GM19239 (cell line): ENCODE data around the gene PPP6C.
"Not testable (repeated sequence)": the region's sequence is repeated elsewhere in the genome, so short reads cannot be mapped to it uniquely, and the experiment has no call there.

ENCODE experiments used
- DNase-seq: peaks from one replicate; pipeline ENCODE4 v3.0.0; 2011; ENCODE audit warnings: low spot score; ENCODE audit not compliant: insufficient read length
- FAIRE-seq: peaks from 2 replicates; lab custom pipeline; 2011; peaks lifted over from hg19 to GRCh38; lab: Jason Lieb, UNC

PPP6C gene

DNA sequence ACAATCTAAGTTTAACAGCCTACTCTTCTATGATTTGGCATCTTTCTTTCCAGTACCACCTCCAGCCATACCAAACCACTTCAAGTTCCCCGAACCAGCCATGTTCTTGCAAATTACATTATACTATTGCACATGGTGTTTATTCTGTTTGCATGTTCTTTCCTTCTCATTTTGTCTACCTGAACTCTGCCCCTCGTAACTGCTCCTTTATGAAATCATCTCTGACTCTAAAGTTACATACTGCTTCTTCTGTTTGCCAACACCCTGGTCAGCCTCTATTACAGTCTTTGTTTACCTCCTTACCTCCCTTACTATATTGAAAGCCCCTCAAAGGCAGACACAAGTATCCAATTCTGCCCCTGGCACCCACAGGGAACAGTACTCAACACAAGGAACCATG, 6.0 kb downstream of the PPP6C start:
- FAIRE-seq (no peak), DNase-seq (no peak)

DNA sequence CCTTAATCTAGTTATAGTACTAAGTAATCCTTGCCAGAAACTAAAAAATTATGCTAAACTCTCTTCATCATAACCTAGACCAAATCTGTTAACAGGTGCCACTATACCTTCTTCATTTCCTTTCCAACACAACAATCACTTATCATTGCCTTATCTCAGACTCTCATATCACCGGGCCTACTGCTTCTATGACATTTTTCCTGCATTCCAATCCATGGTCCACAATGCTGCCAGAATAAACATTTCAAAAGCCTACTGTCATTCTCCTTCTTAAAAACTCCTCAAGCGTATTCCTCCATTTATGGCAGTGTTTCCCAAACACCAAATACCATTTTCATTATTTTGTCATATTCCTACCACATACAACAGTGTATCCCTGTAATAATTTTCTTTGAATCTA, 6.5 kb downstream of the PPP6C start:
- FAIRE-seq (no peak), DNase-seq (no peak)

DNA sequence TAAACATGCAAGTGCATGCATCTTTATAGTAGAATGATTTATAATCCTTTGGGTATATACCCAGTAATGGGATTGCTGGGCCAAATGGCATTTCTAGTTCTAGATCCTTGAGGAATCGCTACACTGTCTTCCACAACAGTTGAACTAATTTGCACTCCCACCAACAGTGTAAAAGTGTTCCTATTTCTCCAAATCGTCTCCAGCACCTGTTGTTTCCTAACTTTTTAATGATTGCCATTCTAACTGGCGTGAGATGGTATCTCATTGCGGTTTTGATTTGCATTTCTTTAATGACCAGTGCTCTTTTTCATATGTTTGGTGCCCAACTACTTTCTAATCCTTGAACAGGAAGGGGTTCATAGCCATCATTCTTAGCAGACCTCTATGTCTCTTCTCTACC, 7.8 kb downstream of the PPP6C start:
- FAIRE-seq, DNase-seq: not testable (repeated sequence)

DNA sequence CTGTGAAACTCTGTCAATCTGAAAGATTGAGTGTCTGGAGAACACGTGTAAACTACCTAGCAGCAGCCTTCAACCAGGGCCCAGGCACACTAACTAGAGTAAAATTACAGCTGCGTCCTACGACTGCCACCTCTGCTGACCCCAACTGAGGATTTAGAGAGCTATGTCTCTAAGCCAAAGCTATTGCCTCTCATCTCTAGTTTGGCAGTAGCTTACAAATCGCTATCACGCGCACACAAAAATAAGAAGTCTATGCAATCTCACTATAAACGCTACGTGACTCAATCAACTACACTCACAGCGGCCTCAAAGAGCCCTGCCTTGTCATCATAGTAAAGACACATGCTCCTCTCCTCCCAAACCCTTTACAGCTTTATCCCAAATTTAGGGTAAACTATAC, 8.7 kb downstream of the PPP6C start:
- FAIRE-seq = no peak

DNA sequence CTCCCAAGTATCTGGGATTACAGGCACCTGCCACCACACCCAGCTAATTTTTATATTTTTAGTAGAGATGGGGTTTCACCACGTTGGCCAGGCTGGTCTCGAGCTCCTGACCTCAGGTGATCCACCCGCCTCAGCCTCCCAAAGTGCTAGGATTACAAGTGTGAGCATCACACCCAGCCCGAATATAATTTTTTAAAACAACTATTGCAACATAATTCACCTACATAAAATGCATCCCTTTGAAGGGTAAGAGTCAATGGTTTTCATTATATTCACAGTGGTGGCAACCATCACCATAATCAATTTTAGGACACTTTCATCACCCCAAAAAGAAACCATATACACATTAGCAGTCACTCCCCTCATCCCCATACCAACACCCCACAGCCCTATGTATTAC, 9.8 kb downstream of the PPP6C start:
- DNase-seq, FAIRE-seq: not testable (repeated sequence)

More for the DNA sequence above, 8.7 kb downstream of the PPP6C start:
- no peak for DNase-seq

DNA sequence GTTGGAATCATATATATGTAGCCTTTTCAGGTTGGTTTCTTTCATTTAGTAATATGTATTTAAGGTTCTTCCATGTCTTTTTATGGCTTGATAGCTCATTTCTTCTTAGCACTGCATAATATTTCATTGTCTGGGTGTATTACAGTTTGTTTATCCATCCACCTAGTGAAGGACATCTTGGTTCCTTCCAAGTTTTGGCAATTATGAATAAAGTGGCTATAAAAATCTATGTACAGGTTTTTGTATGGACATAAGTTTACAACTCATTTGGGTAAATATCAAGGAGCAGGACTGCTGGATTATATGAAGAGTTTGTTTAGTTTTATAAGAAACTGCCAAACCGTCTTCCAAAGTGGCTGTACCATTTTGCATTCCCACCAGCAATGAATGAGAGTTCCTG, 11.7 kb downstream of the PPP6C start:
- FAIRE-seq = no peak
- no peak for DNase-seq

DNA sequence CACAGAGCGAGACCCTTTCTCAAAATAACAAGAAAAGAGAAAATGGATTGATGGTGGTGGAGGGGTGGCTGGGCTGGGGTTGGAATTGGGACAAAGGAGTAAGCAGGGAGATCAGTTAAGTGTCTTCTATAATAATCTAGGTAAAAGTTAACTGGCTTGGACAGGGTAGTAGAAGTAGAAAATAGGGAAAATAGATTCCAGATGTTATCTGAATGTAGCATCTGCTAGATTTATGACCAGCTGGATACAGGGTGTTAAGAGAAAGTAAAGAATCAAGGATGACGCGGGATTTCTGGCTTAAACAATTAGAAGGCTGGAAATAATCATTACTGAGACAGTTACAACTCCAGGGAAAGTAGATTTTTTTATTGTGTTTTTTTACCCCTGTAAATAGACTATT, 13.0 kb downstream of the PPP6C start:
- DNase-seq (no peak), FAIRE-seq (no peak)

DNA sequence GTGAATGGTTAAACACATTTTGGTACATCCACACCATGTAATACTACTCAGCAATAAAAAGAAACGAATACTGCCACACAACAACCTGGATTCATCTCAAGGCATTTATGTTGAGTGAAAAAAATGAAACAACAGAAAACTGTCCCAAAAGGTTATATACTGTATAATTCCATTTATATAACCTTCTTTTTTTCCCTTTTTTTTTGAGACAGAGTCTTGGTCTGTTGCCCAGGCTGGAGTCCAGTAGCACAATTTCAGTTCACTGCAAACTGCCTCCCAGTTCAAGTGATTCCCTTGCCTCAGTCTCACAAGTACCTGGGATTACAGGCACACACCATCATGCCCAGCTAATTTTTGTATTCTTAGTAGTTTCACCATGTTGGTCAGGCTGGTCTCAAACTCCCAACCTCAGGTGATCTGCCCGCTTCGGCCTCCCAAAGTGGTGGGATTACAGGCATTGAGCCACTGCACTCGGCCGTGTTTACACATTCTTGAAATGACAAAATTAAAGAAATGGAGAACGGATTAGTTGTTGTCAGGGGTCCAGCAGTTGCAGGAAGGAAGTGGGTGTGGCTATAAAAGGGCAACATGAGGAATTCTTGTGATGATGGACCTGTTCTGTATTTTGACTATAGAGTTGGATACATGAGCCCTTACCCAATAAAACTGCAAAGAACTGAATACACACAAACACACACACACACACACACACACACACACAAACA, 17.4 kb downstream of the PPP6C start:
- DNase-seq (no peak), FAIRE-seq (no peak)

DNA sequence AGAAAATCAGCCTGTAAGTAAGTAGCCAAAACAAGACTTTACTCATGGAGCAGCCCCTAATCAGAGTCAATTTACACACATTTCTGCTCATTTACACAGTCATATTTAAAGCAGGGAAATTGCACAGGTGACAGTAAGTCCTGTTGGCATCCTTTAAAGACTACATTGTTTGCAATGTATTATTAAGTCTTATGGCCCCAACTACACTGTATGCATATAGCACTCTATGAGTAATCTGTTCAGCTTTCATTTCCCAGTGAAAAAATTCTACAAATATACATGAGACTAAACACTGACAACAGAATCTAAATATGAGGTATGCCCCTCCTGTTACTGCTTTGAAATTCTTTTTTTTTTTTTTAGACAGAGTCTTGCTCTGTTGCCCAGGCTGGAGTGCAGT, 19.7 kb downstream of the PPP6C start:
- DNase-seq (no peak), FAIRE-seq (no peak)

DNA sequence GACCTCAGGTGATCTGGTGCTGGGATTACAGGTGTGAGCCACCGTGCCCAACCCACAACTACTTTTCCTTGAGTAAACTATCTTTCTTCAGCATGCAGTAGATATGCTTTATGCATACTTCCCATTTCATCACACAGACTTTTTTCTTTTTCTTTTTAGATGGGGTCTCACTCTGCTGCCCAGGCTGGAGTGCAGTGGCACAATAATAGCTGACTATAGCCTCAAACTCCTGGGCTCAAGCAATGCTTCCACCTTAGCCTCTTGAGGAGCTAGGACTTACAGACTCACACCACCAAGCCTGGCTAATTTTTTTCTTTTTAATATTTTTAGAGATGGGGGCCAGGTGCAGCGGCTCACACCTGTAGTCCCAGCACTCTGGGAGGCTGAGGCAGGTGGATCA, 22.8 kb downstream of the PPP6C start:
- FAIRE-seq = no peak
- no peak for DNase-seq

DNA sequence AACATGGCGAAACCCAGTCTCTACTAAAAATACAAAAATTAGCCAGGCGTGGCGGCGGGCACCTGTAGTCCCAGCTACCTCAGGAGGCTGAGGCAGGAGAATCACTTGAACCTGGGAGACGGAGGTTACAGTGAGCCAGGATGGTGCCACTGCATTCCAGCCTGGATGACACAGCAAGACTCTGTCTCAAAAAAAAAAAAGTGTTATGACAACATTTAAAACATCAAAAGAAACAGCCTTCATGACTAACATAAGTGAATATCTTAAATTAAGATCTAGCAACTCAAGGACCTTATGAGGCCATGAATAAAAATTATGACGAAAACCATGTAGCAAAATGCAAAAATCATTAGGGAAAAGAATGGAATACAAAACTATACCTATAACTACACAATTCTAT, 26.7 kb downstream of the PPP6C start:
- not testable (repeated sequence) for FAIRE-seq, DNase-seq

DNA sequence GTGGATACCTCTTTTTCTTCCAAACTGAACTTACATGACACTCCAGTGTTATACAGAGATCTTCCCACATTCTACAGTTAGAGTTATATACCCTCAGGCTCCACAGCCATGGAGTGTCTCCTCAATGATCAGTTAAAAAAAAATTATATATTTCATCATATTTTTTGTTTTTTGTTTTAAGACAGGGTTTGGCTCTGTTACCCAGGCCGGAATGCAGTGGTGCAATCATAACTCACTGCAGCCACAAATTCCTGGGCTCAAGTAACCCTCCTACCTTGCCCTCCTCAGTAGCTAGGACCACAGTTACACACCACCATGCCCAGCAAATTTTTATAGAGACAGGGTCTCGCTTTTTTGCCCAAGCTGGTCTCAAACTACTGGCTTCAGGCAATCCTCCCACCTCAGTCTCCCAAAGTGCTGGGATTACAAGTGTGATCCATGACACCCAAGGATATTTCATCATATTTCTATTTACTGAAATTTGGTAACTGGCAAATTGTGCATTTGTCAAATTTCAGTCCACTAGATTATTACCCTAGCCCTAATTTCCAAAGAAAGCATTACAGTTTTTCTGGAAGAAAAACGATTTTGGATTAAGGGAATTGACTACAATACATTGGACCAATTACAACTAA, 28.2 kb downstream of the PPP6C start:
- DNase-seq (no peak), FAIRE-seq (no peak)

DNA sequence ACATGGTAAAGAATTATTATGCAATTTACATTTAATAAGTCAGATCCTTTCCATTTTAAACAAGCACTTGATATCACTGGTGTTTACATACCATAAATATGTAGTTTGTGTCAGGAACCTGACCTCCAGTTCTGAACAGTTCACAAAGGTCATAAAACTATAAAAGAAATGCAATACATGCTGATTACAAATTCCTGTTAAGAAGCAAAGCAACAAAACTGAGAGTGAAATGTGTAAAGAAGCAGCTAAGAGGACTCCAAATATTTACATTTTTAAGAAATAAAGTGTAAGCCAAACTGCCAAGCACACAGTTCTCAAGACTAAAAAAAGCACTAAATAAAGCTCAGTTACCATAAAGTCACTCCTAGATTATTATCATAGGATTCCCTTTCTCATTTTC, 28.9 kb downstream of the PPP6C start:
- no peak for DNase-seq
- no peak for FAIRE-seq

DNA sequence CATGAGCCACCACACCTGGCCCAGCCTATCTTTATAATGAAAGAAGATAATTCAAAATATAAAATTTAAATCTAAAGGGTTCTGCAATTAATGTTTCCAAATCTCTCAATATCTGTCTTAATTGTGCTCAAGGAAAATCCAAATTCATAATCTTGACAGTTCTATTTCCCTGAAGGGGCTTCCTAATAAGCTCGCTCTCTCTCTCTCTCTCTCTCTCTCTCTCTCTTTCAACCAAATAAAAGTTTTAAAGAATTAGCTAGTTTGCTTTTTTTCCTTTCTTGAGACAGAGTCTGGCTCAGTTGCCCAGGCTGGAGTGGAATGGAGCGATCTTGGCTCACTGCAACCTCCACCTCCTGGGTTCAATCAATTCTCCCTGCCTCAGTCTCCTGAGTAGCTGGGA, 33.1 kb downstream of the PPP6C start:
- no peak for FAIRE-seq

DNA sequence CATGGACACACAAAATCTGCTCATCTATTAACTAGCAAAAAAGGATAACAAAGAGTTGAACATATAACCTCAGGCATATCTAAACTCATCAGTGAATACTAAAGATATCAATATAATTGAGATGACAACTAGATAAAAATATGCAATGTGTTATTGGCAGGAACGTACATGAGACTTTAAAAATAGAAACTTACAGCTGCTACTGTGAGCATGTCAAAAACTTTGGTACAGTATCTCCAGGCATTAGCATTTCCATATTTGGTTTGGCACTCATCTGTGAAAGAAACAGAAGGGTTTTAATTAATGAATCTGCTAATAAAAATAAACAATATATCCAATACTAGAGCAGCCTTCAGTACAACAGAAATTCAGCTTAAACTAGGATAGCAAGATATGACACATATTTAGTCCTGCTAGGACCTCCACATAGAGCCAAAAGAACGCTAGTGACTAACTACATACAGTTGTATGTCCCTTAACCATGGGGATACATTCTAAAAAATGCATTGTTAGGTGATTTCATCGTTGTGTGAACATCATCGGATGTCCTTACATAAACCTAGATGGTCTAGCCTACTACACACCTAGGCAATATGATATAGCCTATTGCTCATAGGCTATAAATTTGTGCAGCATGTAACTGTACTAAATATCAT, 35.8 kb downstream of the PPP6C start:
- FAIRE-seq (no peak), DNase-seq (no peak)

More for the DNA sequence above, 33.1 kb downstream of the PPP6C start:
- no peak for DNase-seq

DNA sequence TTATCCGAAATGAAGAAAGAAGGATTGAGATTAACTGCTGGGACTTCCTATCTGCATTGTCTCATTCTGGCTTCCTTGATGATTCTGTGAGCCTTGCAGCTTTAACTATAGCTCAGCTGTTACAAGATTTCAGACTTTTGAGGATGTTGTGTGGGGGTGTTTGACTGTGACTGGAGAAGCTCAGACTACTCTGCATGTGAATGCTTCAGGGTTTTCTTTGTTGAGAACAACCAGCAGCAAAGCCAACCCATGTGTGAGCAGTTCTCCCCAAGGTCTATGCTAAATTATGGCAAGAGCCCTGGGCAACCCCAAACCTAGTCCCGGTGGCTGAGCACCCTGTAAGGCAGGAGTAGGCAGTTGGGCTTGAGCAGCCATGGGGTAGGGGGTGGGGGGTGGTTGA, 37.9 kb downstream of the PPP6C start:
- FAIRE-seq (no peak), DNase-seq (no peak)

DNA sequence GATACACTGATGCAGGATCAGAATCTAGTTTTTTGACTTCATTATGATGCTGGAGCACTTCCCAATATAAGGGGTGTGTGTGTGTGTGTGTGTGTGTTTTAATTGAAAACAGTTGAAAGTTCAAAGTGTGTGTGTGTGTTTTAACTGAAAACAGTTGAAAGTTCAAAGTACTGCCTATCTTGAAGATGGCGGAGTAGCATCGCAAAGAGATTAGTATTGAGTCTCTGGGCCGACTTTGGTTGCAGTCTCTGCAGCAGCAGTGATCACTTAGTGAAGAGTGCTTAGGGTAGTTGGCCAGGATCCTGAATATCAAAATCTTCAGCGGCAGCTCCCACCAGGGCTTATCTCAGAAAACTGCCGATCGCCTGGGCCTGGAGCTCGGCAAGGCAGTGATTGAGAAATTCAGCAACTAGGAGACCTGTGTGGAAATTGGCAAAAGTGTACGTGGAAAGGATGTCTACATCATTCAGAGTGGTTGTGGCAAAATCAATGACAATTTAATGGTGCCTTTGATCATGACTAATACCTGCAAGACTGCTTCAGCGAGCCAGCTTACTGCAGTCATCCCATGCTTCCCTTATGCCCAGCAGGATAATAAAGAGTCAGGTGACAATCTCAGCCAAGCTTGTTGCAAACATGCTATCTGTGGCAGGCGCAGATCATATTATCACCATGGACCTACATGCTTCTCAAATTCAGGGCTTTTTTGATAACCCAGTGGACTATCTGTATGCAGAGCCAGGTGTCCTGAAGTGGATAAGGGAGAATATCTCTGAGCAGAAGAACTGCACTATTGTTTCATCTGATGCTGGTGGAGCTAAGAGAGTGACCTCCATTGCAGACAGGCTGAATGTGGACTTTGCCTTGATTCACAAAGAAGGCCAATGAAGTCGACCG, 39.0 kb downstream of the PPP6C start:
- DNase-seq = no peak
- FAIRE-seq = no peak

DNA sequence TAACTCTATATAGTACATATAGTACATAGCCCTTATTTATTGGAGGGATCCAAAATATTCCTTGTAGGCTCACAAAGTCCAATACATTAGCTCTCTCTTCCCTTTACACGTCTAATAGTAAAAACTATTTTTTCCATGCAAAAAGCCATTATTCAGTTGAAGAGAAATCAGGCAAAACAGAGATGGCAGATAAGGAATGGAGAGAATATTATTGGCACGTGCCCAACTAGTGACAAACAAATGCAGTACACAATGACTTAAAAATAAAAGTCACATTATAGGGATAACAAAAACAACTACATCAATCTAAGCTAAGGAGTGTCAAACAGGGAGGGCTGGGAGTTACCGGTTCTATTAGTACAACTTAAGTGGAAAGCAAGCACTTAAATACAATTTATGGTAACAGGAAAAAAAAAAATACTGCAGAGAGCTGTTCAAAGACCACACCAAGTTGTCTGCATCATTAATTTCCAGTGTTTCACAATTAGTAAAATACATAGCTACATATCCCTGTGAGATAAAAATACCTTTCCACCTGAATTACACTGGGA, 42.1 kb downstream of the PPP6C start:
- DNase-seq (no peak), FAIRE-seq (no peak)

DNA sequence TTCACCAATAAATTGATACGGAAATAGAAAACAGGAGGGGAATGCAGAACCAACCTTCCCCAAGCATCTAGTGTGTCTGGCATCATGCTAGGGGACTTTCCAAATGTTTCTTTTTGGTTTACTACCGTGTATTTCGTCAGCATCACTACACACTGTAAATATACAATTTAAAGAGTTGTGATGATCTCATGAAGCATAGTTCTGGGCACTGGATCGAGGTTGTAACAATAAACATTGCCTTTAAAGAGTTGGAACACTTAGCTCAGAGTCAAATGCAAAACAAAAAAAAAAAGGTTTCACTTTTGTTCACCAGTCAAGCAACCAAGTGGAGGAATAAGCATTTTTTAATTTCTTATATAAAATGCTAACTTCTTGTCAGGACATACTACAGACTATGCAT, 43.4 kb downstream of the PPP6C start:
- FAIRE-seq (no peak), DNase-seq (no peak)

DNA sequence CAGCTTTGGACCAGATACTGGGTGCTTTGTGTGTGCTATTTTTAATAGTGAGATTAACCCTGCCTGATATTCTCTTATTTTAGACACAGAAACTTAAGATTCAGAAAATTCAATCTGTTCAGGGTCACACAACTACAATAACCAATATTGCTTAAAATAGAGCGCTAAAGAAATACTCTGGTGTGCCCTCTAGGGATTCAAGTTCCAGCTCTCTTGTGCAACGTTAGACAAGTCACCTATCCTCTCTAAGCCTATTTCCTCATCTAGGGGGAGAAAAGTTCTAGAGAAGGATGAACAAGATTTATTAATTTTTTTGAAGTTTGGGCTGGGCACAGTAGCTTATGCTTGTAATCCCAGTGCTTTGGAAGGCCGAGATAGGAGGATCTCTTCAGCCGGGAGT, 44.2 kb downstream of the PPP6C start:
- no peak for FAIRE-seq

More for the DNA sequence above, 44.2 kb downstream of the PPP6C start:
- no peak for DNase-seq
